Measurements from ENCODE around the gene LRRC8D. TPM values are rescaled to one million over a fixed set of nuclear protein-coding genes. Genes with fewer than 3 reads are reported as not detected.

Gene LRRC8D
- total RNA-seq, 1 donor from 2014 or later = 33.9 TPM

GRCh38 chr1:89855413-89856123, 34.7 kb downstream of the LRRC8D start:
- Mint-ChIP-seq H3K4me1 (ENCODE audit: unreplicated experiment) (no peaks in the 10 kb centered on the region), H3K4me3 (ENCODE audit: unreplicated experiment) (no peak overlapping the region), H3K27ac (ENCODE audit: unreplicated experiment) (no peak overlapping the region), H3K27me3 (ENCODE audit: unreplicated experiment) (no peaks in the 10 kb centered on the region), H3K9me3 (ENCODE audit: unreplicated experiment) (no peaks in the 10 kb centered on the region), H3K36me3 (ENCODE audit: low read depth, unreplicated experiment) (no peaks in the 10 kb centered on the region)
- no peak for DNase-seq (ENCODE audit: low spot score)
- TF ChIP-seq, protein P1, sequence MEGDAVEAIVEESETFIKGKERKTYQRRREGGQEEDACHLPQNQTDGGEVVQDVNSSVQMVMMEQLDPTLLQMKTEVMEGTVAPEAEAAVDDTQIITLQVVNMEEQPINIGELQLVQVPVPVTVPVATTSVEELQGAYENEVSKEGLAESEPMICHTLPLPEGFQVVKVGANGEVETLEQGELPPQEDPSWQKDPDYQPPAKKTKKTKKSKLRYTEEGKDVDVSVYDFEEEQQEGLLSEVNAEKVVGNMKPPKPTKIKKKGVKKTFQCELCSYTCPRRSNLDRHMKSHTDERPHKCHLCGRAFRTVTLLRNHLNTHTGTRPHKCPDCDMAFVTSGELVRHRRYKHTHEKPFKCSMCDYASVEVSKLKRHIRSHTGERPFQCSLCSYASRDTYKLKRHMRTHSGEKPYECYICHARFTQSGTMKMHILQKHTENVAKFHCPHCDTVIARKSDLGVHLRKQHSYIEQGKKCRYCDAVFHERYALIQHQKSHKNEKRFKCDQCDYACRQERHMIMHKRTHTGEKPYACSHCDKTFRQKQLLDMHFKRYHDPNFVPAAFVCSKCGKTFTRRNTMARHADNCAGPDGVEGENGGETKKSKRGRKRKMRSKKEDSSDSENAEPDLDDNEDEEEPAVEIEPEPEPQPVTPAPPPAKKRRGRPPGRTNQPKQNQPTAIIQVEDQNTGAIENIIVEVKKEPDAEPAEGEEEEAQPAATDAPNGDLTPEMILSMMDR (IDR thresholded peaks at IDR 0.05; ENCODE audit: unreplicated experiment) = no peak

DNA sequence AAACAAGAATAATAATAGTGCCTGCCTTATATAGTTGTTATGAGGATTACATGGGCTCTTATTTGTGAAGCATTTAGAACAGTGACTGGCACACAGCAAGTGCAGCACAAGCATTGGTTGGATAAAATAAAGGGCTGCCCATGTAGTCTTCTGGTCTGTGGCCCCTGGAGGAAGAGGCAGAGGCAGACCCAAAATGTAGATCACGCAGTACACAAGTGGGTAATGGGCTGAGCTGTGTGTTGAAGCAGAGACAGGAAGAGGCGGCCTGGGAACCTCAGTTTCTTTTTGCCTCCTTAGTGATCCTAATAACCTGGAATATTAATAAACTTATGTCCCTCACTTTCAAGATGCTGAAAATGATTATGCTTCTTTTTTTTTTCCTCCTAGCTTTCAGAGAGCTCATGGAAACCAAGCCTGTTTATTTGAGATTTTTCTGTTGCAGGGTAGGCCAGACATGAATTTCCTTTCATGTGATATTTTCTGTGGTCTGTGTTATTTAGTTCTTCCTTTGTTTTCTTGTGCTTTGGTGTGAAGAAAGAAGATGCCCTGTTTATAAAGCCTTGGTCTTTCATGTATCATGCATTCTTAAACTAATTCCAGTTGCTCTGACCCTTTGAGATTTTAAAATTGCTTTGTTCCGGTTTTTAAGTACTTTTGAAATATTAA, 42.5 kb downstream of the LRRC8D start:
- Mint-ChIP-seq H3K4me1 (ENCODE audit: unreplicated experiment) (peaks cover 22% of the 10 kb centered on the region), H3K9me3 (ENCODE audit: unreplicated experiment) (no peaks in the 10 kb centered on the region), H3K36me3 (ENCODE audit: low read depth, unreplicated experiment) (peaks cover 6% of the 10 kb centered on the region), H3K27me3 (ENCODE audit: unreplicated experiment) (no peaks in the 10 kb centered on the region), H3K4me3 (ENCODE audit: unreplicated experiment) (no peak overlapping the region), H3K27ac (ENCODE audit: unreplicated experiment) (peak overlapping the region; percentile 86)
- DNase-seq (ENCODE audit: low spot score) = no peak
- TF ChIP-seq, protein P1 (IDR thresholded peaks at IDR 0.05; ENCODE audit: unreplicated experiment) = no peak

DNA sequence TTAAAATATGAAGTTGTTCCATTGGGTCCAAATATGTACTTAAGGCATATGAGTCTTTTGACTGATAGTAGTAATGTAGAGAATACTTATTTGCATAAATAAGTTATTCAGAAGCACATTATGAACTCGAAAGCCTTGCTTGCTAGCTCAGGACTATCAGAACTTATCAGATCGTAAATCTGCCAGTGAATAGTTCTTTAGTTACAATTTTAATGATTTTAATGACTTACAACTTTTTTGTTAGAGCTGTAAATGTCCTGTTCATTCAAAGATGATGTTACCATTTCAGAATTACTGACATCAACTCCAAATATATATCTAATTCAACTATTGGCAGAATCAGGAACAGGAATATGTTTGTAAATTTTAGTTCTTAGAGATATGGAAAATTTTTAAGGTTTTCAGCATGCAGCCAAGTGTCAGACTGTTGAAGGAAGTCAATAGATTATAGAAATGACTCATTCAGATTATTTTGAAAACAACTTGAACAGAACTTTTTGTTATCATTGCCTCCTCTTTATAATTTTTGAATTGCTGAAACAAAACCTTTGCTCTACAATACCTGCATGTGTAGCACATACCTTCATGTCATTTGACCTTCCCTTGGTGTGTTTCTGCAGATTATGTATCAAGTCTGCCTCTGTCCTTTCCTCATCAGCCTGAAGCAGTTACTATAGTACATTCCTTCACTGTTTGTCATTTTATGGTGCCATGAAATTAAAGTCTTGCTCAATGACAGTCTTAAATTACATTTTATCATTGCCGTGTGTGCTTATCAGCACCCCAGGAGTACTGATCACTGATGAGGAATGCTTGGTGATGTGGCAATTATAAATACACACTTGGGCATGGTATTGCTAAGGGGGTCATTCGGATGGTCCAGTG, 44.9 kb downstream of the LRRC8D start:
- peaks cover 15% of the 10 kb centered on the region for H3K36me3 Mint-ChIP-seq (ENCODE audit: low read depth, unreplicated experiment)
- peaks cover 3% of the 10 kb centered on the region for H3K27me3 Mint-ChIP-seq (ENCODE audit: unreplicated experiment)
- H3K4me3 Mint-ChIP-seq (ENCODE audit: unreplicated experiment) = no peak overlapping the region
- no peaks in the 10 kb centered on the region for H3K9me3 Mint-ChIP-seq (ENCODE audit: unreplicated experiment)
- TF ChIP-seq, protein P1 (IDR thresholded peaks at IDR 0.05; ENCODE audit: unreplicated experiment) = no peak
- H3K4me1 Mint-ChIP-seq (ENCODE audit: unreplicated experiment) = peaks cover 30% of the 10 kb centered on the region
- no peak for DNase-seq (ENCODE audit: low spot score)
- no peak overlapping the region for H3K27ac Mint-ChIP-seq (ENCODE audit: unreplicated experiment)

GRCh38 chr1:89866568-89866967, 45.7 kb downstream of the LRRC8D start:
- no peak for DNase-seq (ENCODE audit: low spot score)
- TF ChIP-seq, protein P1 (IDR thresholded peaks at IDR 0.05; ENCODE audit: unreplicated experiment) = no peak
- Mint-ChIP-seq H3K36me3 (ENCODE audit: low read depth, unreplicated experiment) (peaks cover 11% of the 10 kb centered on the region), H3K27me3 (ENCODE audit: unreplicated experiment) (peaks cover 3% of the 10 kb centered on the region), H3K4me1 (ENCODE audit: unreplicated experiment) (peaks cover 34% of the 10 kb centered on the region), H3K4me3 (ENCODE audit: unreplicated experiment) (no peak overlapping the region), H3K9me3 (ENCODE audit: unreplicated experiment) (no peaks in the 10 kb centered on the region), H3K27ac (ENCODE audit: unreplicated experiment) (no peak overlapping the region)

All from endothelial cell (in vitro differentiated cells).